Measurements from ENCODE around the gene IQCM. TPM values are rescaled to one million over a fixed set of nuclear protein-coding genes. Genes with fewer than 3 reads are reported as not detected.

The IQCM gene
- total RNA-seq, 1 experiment from 2014 or later: not detected

GRCh38 chr4:149841686-149842085, 26.0 kb upstream of the IQCM start:
- TF ChIP-seq EZH2phosphoT487 (IDR thresholded peaks at IDR 0.05; ENCODE audit: borderline replicate concordance, low read length) (no peak), EZH2 (IDR thresholded peaks at IDR 0.05; ENCODE audit: low read length, unreplicated experiment) (no peak), CTCF (conservative IDR thresholded peaks at IDR 0.05; ENCODE audit: low read depth, low read length) (no peak)
- CTCF ChIA-PET: no interaction called here
- no peak for ATAC-seq

GRCh38 chr4:149838036-149838435, 22.4 kb upstream of the IQCM start:
- Histone ChIP-seq H3K36me3 (ENCODE audit: low read depth, low read length) (no peaks in the 10 kb centered on the region), H3K79me2 (ENCODE audit: low read length) (no peaks in the 10 kb centered on the region), H3K9ac (ENCODE audit: low read length) (no peak overlapping the region), H3K9me3 (ENCODE audit: low read length) (no peaks in the 10 kb centered on the region), H3K27me3 (ENCODE audit: low read length) (no peaks in the 10 kb centered on the region), H3F3A (ENCODE audit: low read length, unreplicated experiment) (no peaks in the 10 kb centered on the region), H2AFZ (ENCODE audit: low read length) (no peak overlapping the region), H3K4me1 (ENCODE audit: insufficient read depth, low read length) (peaks cover 9% of the 10 kb centered on the region), H3K4me2 (ENCODE audit: low read length) (no peak overlapping the region), H3K9me2 (replicated peaks; ENCODE audit: low read length) (no peaks in the 10 kb centered on the region), H3K4me3 (ENCODE audit: low read length) (no peak overlapping the region), H3K27ac (ENCODE audit: low read length) (no peak overlapping the region), H4K20me1 (ENCODE audit: low read length) (no peaks in the 10 kb centered on the region)
- intact Hi-C loops (cut with micrococcal nuclease): loop anchor here (10.0 kb wide), 1 partner anchor 203 kb away; no protein-coding TSS in a partner anchor
- ChIA-PET CTCF (interaction anchor here (0.6 kb wide), 1 partner anchor 575 kb away, joined by 3 read pairs; no protein-coding TSS in a partner anchor), POLR2A (ENCODE audit: unreplicated experiment) (interaction anchor here (0.6 to 0.8 kb wide), 2 partner anchors 11 to 95 kb away, joined by 4 read pairs; no protein-coding TSS in a partner anchor)
- ATAC-seq: peak; percentile 88
- peak; percentile 55 for DNase-seq
- BruUV-seq (replicated peaks): no TSS peak
- TF ChIP-seq EZH2 (IDR thresholded peaks at IDR 0.05; ENCODE audit: low read length, unreplicated experiment) (no peak), CTCF (conservative IDR thresholded peaks at IDR 0.05; ENCODE audit: low read depth, low read length) (no peak), EZH2phosphoT487 (IDR thresholded peaks at IDR 0.05; ENCODE audit: borderline replicate concordance, low read length) (no peak)

More at GRCh38 chr4:149841686-149842085, 26.0 kb upstream of the IQCM start:
- intact Hi-C loops (cut with micrococcal nuclease): no loop called here
- POLR2A ChIA-PET (ENCODE audit: unreplicated experiment): no interaction called here
- no peaks in the 10 kb centered on the region for H4K20me1 ChIP-seq (ENCODE audit: low read length)
- BruUV-seq (replicated peaks): no TSS peak
- H2AFZ ChIP-seq (ENCODE audit: low read length): no peak overlapping the region
- no peaks in the 10 kb centered on the region for H3K27me3 ChIP-seq (ENCODE audit: low read length)
- H3K9me3 ChIP-seq (ENCODE audit: low read length): no peaks in the 10 kb centered on the region
- no peak overlapping the region for H3K27ac ChIP-seq (ENCODE audit: low read length)
- H3K9me2 ChIP-seq (replicated peaks; ENCODE audit: low read length): no peaks in the 10 kb centered on the region
- no peak for DNase-seq
- H3K4me1 ChIP-seq (ENCODE audit: insufficient read depth, low read length): peaks cover 9% of the 10 kb centered on the region
- H3K79me2 ChIP-seq (ENCODE audit: low read length): no peaks in the 10 kb centered on the region
- no peak overlapping the region for H3K4me2 ChIP-seq (ENCODE audit: low read length)
- H3K36me3 ChIP-seq (ENCODE audit: low read depth, low read length): no peaks in the 10 kb centered on the region
- H3K9ac ChIP-seq (ENCODE audit: low read length): no peak overlapping the region
- H3F3A ChIP-seq (ENCODE audit: low read length, unreplicated experiment): no peaks in the 10 kb centered on the region
- H3K4me3 ChIP-seq (ENCODE audit: low read length): no peak overlapping the region

GRCh38 chr4:149836546-149836945, 20.9 kb upstream of the IQCM start:
- Histone ChIP-seq H3K27ac (ENCODE audit: low read length) (no peak overlapping the region), H3K4me2 (ENCODE audit: low read length) (no peak overlapping the region), H2AFZ (ENCODE audit: low read length) (no peak overlapping the region), H3K4me3 (ENCODE audit: low read length) (no peak overlapping the region), H3K79me2 (ENCODE audit: low read length) (no peaks in the 10 kb centered on the region), H3K4me1 (ENCODE audit: insufficient read depth, low read length) (peaks cover 18% of the 10 kb centered on the region), H3K9me2 (replicated peaks; ENCODE audit: low read length) (no peaks in the 10 kb centered on the region), H4K20me1 (ENCODE audit: low read length) (no peaks in the 10 kb centered on the region), H3K36me3 (ENCODE audit: low read depth, low read length) (no peaks in the 10 kb centered on the region), H3K9me3 (ENCODE audit: low read length) (no peaks in the 10 kb centered on the region), H3K27me3 (ENCODE audit: low read length) (no peaks in the 10 kb centered on the region), H3F3A (ENCODE audit: low read length, unreplicated experiment) (no peaks in the 10 kb centered on the region), H3K9ac (ENCODE audit: low read length) (no peak overlapping the region)
- DNase-seq (no peak), ATAC-seq (no peak)
- ChIA-PET POLR2A (ENCODE audit: unreplicated experiment) (no interaction called here), CTCF (no interaction called here)
- TF ChIP-seq EZH2phosphoT487 (IDR thresholded peaks at IDR 0.05; ENCODE audit: borderline replicate concordance, low read length): no peak
- intact Hi-C loops (cut with micrococcal nuclease): loop anchor here (10.0 kb wide), 1 partner anchor 202 kb away; no protein-coding TSS in a partner anchor
- BruUV-seq (replicated peaks): no TSS peak

All from PC-3 (cell line).